ENCODE measurements around the gene RABGGTA. TPM values are rescaled to one million over a fixed set of nuclear protein-coding genes. Genes with fewer than 3 reads are reported as not detected.

Gene RABGGTA
- total RNA-seq, 1 experiment from 2014 or later = 25.6 TPM

- Histone ChIP-seq H4K20me1 (ENCODE audit: control insufficient read depth, insufficient read depth, insufficient read length) (no peaks in the 10 kb centered on the region), H2AK5ac (ENCODE audit: insufficient read length, low read length) (no peak overlapping the region), H2BK15ac (ENCODE audit: low read depth, low read length) (no peak overlapping the region), H3K79me1 (ENCODE audit: insufficient read depth, low read depth, low read length, poor library complexity, severe bottlenecking) (no peaks in the 10 kb centered on the region), H3K4me1 (ENCODE audit: insufficient read depth, low read length) (no peaks in the 10 kb centered on the region), H3K14ac (ENCODE audit: insufficient read depth, low read length) (no peak overlapping the region), H3K9ac (ENCODE audit: extremely low read depth, insufficient read length, low read length) (no peak overlapping the region), H3K79me2 (ENCODE audit: insufficient read depth, low read length) (no peaks in the 10 kb centered on the region), H3K56ac (ENCODE audit: insufficient read length, low read depth, low read length) (no peak overlapping the region), H3T11ph (ENCODE audit: low read length) (no peak overlapping the region), H3K27ac (ENCODE audit: insufficient read length, low read depth, low read length) (no peak overlapping the region), H3K4me2 (ENCODE audit: insufficient read depth, insufficient read length, low read length) (no peak overlapping the region), H4K8ac (replicated peaks; ENCODE audit: insufficient read length, low read depth, low read length) (no peak overlapping the region), H2BK5ac (ENCODE audit: insufficient read length, low read length) (no peak overlapping the region), H4K5ac (ENCODE audit: insufficient read length, low read depth, low read length) (no peak overlapping the region), H2BK120ac (ENCODE audit: low read depth, low read length, poor library complexity, severe bottlenecking) (no peak overlapping the region), H3K18ac (ENCODE audit: insufficient read length, low read depth, low read length) (no peak overlapping the region), H3K23ac (ENCODE audit: insufficient read length, low read depth, low read length) (no peak overlapping the region), H3K23me2 (ENCODE audit: insufficient read length, low read depth, low read length, poor library complexity, severe bottlenecking) (no peaks in the 10 kb centered on the region), H3K4ac (ENCODE audit: low read depth, low read length) (no peak overlapping the region), H2BK12ac (ENCODE audit: insufficient read length, low read depth, low read length) (no peak overlapping the region), H4K91ac (ENCODE audit: insufficient read length, low read depth, low read length) (no peak overlapping the region), H3K9me3 (ENCODE audit: control insufficient read depth, low read depth, low read length) (no peaks in the 10 kb centered on the region), H3K27me3 (ENCODE audit: insufficient read depth, low read length) (no peaks in the 10 kb centered on the region), H2AFZ (ENCODE audit: low read length) (no peak overlapping the region), H2BK20ac (ENCODE audit: low read depth, low read length, poor library complexity, severe bottlenecking) (no peak overlapping the region)
- Mint-ChIP-seq H3K4me1 (no peaks in the 10 kb centered on the region), H3K27me3 (ENCODE audit: low read depth) (peaks cover 5% of the 10 kb centered on the region; the same call in 1 of the 2 replicates), H3K36me3 (ENCODE audit: insufficient read depth in 1 of 3, low read depth in 3 of 3) (no peaks in the 10 kb centered on the region; a peak in 1 of 7 replicates), H3K9me3 (no peaks in the 10 kb centered on the region), H3K27ac (peak overlapping the region in 1 of 3 experiments; percentile 27; a peak in 1 of 7 replicates), H3K4me3 (no peak overlapping the region; a peak in 1 of 5 replicates)
- TF ChIP-seq CTCF (conservative IDR thresholded peaks at IDR 0.05) = no peak
- WGBS (ENCODE audit: extremely low coverage, insufficient read length, low lambda C conversion rate) = no CpG with 5 or more reads among the region's 13 CpGs
- no peak for DNase-seq
Measured at GRCh38 chr14:24249230-24250021, 22.0 kb downstream of the RABGGTA start.

Data from H9 (cell line).